T47D (cell line): Measurements from ENCODE around the gene ADH1B.

Experiments
- DNase-seq, 2 experiments: peaks; one replicate each; pipeline versions ENCODE4 v3.0.0 to v3.0.0-alpha.2; 2011 to 2012; ENCODE audit warnings: low read depth in 1 of 2, low spot score in 1 of 2
- JUND ChIP-seq: IDR thresholded peaks from 2 replicates; pipeline ENCODE4 v1.6.1; 2012; ENCODE audit warnings: low read depth
- in situ Hi-C: cut with HindIII; loops from 2 replicates; pipeline ENCODE4 v1.10.0; 2016; ENCODE audit warnings: low sequenced_read_pairs, low pct_unique_long_range_greater_than_20kb

Gene ADH1B

GRCh38 chr4:99273704-99274103, 47.5 kb downstream of the ADH1B start:
- in situ Hi-C loops = no loop called here
- DNase-seq = no peak
- no peak for TF ChIP-seq JUND

GRCh38 chr4:99264927-99265326, 56.3 kb downstream of the ADH1B start:
- no peak for DNase-seq
- in situ Hi-C loops = no loop called here
- TF ChIP-seq JUND = no peak
